Measurements from ENCODE around the gene TMEM91.

The TMEM91 gene

DNA sequence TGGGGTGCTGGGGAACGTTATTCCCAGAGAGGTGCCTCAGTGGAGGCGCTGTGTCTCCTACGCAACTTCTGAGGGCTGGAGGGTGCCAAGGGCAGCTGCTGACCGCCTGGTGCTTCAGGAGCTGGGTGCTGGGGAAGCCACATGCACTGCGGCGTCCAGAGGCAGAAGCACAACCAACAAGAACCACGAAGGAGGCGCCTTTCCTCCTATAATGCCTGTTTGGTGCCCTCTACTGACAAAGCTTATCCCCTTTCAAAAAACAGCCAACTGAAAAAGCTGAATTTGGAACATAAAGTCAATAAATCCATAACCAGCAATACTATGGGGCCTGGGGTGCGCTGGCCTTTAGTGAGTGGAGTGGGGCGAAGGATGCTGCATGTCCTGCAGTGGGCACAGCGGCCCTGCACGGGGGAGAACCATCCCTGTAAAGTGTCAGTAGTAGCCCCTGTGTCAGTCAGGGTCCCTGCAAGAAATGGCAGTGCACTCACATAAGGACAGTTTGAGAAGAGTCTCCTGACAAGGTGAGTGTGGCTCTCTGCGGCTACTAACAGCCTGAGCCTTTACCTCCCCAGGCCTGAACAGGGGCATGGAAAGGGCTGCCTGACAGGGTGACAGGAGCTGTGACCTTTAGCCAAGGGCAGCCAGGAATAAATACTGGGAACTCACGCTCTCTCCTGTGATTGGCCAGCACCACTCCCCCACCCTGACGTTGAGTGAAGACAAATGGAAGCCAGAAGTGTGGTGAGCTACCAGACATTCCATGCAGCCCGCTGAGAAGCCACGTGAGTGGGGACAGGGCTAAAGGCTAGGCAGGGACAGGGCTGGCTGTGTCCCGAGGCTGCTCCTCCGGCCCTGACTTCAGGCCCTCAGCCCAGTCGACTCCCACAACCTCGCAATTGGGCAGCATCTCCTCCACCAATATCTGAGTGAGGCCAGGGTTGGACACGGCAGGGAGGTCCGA, 55.4 kb downstream of the TMEM91 start:
- no peak overlapping the region for H3K4me3 ChIP-seq (IDR thresholded peaks at IDR 0.05; ENCODE audit: insufficient read depth, low read depth, low read length)
- H3K27ac ChIP-seq, result no peak overlapping the region
- H3K4me1 ChIP-seq (ENCODE audit: low read depth, poor library complexity, severe bottlenecking), result no peaks in the 10 kb centered on the region
- no peak overlapping the region for H3K4me2 ChIP-seq
- no peak overlapping the region for H2AFZ ChIP-seq (ENCODE audit: low read depth)
- no peaks in the 10 kb centered on the region for H3K36me3 ChIP-seq (ENCODE audit: insufficient read depth)
- TF ChIP-seq, protein P1, sequence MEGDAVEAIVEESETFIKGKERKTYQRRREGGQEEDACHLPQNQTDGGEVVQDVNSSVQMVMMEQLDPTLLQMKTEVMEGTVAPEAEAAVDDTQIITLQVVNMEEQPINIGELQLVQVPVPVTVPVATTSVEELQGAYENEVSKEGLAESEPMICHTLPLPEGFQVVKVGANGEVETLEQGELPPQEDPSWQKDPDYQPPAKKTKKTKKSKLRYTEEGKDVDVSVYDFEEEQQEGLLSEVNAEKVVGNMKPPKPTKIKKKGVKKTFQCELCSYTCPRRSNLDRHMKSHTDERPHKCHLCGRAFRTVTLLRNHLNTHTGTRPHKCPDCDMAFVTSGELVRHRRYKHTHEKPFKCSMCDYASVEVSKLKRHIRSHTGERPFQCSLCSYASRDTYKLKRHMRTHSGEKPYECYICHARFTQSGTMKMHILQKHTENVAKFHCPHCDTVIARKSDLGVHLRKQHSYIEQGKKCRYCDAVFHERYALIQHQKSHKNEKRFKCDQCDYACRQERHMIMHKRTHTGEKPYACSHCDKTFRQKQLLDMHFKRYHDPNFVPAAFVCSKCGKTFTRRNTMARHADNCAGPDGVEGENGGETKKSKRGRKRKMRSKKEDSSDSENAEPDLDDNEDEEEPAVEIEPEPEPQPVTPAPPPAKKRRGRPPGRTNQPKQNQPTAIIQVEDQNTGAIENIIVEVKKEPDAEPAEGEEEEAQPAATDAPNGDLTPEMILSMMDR (conservative IDR thresholded peaks at IDR 0.05; ENCODE audit: low read depth, low read length), result peak; percentile 58
- no peaks in the 10 kb centered on the region for H3K79me2 ChIP-seq (ENCODE audit: insufficient read depth, low read depth)
- H3K27me3 ChIP-seq (ENCODE audit: insufficient read depth, low read depth), result no peaks in the 10 kb centered on the region
- H4K20me1 ChIP-seq (ENCODE audit: insufficient read depth), result no peaks in the 10 kb centered on the region
- H3K9ac ChIP-seq, result no peak overlapping the region

DNA sequence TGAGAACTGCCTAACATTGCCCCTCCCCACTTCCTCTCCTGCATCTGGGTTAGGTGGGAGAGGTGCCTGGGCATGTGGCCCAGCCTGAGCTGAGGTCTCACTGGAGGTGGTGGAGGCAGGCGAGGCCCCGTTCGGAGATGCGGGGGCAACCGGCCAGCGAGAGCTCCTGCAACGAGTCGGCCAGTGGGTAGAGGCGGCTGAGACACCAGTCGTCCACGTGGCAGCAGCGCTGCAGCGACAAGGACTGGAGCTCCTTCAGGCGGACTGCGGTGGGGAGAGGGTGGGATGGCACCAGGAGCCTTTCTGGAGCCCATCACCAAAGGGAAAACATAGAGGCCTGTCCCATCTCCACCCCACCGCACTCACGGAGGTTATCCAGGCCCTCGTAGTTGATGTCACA, 56.8 kb downstream of the TMEM91 start:
- no peak overlapping the region for H3K27ac ChIP-seq
- no peak overlapping the region for H2AFZ ChIP-seq (ENCODE audit: low read depth)
- H3K4me1 ChIP-seq (ENCODE audit: low read depth, poor library complexity, severe bottlenecking), result no peaks in the 10 kb centered on the region
- H3K27me3 ChIP-seq (ENCODE audit: insufficient read depth, low read depth), result no peaks in the 10 kb centered on the region
- no peak overlapping the region for H3K4me2 ChIP-seq
- H3K4me3 ChIP-seq (IDR thresholded peaks at IDR 0.05; ENCODE audit: insufficient read depth, low read depth, low read length), result no peak overlapping the region
- no peaks in the 10 kb centered on the region for H4K20me1 ChIP-seq (ENCODE audit: insufficient read depth)
- peaks cover under 1% of the 10 kb centered on the region; the same call in 1 of the 2 replicates for H3K79me2 ChIP-seq (ENCODE audit: insufficient read depth, low read depth)
- no peaks in the 10 kb centered on the region for H3K36me3 ChIP-seq (ENCODE audit: insufficient read depth)
- TF ChIP-seq, protein P1 (conservative IDR thresholded peaks at IDR 0.05; ENCODE audit: low read depth, low read length), result no peak
- no peak overlapping the region for H3K9ac ChIP-seq

Data from KMS-11 (cell line).